NOMO-1 treated with dmso at 0.1 percent for 144 hours (cell line): ENCODE data around the gene RBMS1.

Experiments
- DNase-seq: peaks from one replicate; lab custom pipeline; 2025; ENCODE audit not compliant: unreplicated experiment; lab: John Stamatoyannopoulos, UW

Gene RBMS1

DNA sequence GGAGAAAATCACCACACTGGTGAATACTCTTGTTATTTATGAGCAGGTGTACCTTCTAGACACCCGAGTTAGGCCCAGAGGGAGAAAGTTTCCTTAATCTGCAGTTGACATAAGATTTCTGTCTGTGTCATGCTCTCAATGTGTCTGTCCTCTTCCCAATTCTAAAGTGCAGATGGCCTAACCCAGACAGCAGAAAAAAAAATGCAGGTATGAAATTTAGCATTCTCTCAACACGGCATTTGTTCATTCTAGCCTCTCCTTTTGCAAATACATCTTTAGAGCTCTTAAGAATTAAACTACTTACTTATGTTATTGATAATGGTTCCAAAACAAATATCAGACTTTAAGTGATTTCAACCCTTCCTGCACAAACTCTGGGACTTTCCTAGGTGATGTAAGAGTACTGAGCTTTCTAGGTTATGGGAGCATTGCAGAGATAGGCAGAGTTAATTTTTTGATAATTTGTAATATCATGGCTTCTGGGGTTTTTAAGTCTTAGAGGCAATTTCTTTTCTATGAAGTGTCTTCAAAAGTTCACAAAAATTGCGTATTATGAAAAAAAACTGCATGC lies 260.6 kb downstream of the RBMS1 start:
- DNase-seq: no peak

GRCh38 chr2:160229591-160229990 lies 264.0 kb downstream of the RBMS1 start:
- no peak for DNase-seq

DNA sequence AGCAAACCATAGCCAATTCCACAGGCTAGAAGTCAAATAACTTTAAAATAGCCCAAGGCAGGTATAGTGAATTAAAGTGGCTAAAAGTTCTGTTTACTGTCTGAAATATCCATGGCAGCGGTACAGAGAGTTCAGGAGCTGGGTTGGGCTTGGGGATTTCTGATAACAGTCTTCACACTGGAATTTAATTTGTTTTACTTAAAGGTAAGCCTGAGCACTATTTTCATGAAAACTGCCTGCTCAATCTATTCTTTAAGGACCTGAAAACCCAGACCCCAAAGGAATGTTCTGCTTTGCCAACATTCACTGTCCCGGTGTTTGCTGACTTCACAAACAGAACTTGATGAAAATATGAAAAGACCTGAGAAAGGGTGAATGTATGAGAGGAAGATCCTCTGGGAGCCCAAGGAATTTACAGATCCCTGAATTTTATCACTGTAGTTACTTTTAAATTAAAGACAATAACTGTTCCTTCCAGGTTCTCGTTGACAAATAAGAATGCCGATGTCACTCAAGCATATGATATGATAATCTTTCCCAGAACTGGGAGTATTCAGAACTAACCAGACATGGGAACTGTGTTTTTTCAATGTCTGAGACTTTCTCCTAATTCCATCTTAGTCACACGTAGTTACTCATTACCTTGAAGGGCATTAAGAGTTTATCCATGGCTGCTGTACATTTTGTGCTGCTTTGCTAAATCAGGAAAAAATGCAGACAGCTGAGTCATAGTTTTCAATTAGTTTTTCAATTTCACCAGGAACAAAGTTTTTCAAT lies 265.3 kb downstream of the RBMS1 start:
- DNase-seq: no peak

DNA sequence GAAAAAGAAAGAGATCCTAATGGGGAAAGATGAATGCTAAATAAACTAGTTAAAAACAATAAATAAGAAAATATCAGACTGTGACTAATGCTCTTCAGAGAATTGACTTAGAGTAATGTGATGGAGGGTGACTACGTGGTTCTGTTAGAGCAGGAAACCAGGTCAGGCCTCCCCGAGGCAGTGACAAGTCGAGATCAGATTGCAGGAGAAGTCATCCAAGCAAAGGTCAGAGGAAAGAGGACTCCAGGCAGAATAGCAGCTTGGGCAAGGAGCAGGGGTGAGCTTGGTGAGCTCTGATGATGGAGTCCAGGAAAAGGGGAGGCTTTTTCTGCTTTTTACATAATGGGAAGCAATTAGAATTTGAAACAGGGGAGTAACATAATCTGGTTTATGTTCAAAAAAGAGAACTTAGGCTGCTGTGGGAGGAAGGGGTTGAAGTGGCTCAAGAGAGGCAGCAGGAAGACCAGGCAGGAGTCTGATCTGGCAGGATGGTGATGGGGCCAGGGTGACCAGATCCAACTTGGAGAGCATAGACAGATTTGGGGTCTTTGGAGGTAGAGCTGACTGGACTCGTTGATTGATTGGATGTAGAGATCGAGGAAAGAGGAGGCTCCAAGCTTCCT lies 266.2 kb downstream of the RBMS1 start:
- no peak for DNase-seq

- DNase-seq: no peak
Observed at GRCh38 chr2:160226367-160226766, 267.2 kb downstream of the RBMS1 start.

GRCh38 chr2:160225722-160226121 lies 267.9 kb downstream of the RBMS1 start:
- no peak for DNase-seq

DNA sequence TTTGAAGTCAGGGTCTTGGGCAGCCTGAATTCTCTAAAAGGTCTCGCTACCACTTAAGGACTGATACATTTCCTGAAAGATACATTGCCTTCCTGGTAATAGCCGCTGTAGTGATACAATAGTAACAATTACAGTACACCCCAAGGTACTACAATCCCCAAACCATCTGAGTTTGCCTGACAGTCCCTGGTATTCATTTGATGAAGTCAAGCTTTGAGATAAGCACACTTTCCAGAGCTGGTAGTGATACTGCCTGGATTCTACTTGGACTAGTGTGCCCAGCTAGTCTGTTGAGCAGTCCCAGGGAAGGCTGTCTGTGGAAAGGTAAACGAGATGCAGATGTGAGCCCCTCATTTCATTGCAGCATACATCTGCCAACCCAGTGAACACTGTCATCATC lies 269.1 kb downstream of the RBMS1 start:
- DNase-seq: no peak

DNA sequence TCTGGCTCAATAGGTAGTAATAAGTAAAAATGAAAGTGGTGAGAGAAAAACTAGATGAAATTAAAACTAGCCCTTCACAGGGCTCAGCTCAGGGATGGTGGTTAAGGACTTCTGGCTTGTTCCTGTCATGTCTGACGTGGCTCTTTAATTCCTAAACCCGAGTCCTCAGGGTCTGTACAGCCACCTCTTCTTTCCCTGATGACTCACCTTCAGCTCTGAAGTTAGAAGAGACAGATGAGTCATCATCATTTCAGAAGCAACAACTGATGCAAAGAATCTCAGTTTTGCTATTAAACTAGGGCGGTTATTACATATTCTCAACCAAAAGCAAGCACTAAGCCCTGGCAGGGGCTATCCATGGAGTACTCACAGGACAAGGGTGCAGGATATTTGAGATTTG lies 269.5 kb downstream of the RBMS1 start:
- no peak for DNase-seq

DNA sequence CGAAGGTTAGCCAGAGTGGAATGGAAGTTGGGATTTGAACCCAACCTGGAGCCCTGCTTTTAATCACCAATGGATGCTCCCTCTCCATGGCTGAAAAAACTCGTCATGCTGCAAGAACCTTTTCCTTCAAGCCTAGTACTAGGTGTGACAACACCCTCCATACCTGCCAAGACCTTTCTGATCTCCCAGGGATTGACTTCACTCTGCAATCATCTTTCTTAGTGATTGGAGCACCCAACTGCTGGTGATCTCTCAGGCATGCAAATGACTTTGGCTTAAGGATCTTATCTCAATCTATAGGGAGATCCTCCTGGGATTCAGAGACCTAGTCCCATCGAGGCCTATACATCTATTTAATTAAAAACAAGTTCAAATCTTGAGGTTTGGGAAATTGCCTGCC lies 270.0 kb downstream of the RBMS1 start:
- DNase-seq: no peak

- DNase-seq: no peak
Observed at GRCh38 chr2:160222546-160223283, 270.9 kb downstream of the RBMS1 start.
